Activated CD4-positive, alpha-beta T cell treated with anti-CD3 and anti-CD28 coated beads, Interleukin-2, amount 50 U/mL, for 24 hours (primary cell): ENCODE measurements around the gene RAP1GDS1.

Experiments
- DNase-seq, 2 donors: peaks; one replicate each; pipeline ENCODE4 v3.0.0-alpha.2; 2020; ENCODE audit warnings: low read depth in 1 of 2, low spot score in 1 of 2

RAP1GDS1 gene

DNA sequence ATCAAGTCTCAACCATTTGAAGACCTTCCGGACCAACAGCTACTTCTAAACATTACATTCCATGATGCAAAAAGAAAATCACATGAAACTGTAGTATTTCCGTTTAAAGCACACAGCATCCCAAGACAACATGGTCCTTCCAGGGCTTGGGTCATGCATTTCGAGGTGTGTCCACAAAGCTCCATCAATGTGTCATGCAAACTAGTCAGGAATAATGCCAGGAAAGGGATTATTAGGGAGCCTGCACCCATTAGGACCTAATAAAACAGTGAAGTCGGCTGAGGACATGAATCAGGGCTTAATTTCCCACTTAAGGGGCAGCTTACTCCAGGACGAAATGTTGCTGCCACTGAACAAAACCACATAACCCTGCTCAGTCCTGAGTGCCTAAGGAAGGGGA is 219.4 kb downstream of the RAP1GDS1 start:
- DNase-seq: no peak

DNA sequence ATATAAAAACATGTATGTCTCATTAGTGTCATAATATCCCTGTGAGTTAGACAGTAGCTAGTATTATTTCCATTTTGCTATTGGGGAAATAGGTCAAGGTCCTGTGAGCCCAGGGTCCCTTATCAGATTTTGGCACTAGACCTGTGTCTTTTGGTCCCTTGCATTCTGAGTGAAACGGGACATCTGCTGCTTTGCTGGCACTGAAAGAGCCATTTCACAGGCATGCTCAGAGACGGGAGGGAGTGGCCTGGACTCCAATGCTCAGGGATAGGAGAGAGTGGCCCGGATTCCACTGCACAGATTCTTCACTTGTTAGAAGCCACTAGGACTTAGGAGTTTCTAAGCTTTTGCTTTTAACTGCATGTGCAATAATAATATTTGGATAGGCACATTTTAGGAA is 220.0 kb downstream of the RAP1GDS1 start:
- DNase-seq: no peak

DNA sequence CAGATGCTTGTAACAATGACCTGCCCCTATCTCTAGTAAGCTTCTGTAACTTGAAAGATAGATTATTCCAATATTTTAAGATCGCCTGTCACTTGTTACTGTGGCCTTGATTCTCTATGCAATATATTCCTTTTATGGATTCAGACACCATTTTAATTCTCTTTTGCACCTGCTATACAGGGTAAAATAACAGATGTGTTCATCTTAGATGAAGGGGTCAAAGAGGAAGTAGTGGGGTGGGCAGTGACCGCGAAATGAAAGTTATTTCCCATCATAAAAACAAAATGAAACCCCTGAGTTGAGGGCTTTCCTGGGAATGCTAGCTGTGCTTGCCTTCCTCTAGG is 221.3 kb downstream of the RAP1GDS1 start:
- no peak for DNase-seq

DNA sequence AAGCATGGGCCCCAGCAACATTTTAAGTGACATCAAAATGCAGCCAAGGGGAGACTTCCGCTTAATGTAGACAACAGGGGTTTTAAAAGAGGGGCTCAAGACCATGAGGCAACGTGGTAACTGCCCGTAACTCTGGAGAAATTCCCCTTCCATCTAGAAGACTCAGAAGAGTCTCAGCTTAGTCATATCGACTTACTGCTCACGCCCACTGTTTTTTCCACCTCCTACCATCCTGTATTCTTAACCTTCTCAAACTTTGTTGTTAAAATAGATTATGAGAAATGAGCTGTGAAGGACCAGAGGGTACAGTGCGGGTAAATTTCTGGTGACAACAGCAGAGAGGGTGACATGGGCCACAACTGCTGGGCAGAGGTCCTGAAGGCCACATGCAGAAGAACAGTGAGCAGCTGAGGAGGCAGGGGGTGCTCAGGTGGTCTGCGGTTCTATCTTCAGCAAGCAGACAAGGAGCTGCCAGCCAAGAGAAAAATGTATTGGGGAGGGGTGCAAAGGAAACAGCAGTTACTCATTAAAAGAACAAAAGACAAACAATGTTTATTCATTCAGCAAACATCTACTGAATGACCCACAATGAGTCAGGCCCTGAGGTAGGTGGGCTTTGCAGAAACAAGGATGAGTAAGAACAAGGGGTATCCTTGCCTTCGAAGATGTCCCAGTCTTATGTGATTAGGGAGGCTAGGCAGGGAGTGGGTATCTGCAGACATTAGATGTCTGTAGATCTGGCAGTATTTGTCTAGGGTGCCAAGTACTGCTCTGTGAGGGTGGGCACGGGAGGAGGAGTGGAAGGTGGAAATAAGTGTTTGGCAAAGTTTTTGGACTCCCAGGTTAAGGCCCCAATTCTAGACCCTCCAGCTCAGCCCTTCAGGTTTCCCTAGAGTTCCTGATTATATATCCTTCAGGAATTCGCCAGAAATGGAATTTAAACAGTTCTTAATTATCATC is 221.9 kb downstream of the RAP1GDS1 start:
- DNase-seq: peak; percentile 28 to 55

DNA sequence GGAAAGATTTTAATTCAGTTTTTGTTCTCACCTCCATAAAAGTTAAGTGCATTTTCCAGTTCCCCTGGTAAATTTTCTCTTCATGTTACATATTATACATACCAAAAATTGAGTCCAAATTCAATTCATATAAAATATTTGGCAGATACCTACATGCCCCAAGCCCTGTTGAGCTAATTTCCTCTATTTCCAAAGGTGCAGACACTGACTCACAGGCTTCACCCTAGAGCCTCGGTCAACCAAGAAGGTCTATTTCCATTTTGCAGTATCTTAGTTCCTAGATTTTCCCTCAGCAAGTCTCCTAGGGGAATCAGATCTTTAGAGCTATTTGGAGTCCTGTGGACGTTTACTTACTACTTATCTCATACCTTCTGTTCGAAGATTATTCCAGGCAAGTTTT is 222.8 kb downstream of the RAP1GDS1 start:
- DNase-seq: no peak

DNA sequence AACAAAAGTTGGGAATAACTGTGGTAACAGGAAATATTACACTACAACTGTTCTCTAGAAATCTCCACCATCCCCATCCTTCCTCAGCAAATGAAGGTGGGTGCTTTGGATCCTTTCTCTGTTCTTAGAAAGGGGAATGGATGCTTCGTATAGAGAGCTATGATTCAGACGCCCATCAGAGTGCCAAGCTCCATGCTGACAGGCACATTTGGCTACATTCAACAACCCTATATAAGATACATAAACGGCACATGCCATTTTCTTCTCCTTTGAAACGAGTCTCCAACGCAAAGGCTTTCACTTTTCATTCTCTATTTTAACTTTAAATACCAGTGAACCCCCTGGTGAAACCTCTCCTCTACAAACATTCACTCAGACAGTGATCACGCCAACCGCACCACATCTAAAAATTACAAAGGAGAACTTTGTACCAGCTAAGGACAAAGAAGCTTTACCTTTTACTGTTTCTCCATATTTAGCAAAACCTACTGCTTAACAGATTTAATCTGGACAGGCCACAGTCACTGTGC is 224.7 kb downstream of the RAP1GDS1 start:
- no peak for DNase-seq

DNA sequence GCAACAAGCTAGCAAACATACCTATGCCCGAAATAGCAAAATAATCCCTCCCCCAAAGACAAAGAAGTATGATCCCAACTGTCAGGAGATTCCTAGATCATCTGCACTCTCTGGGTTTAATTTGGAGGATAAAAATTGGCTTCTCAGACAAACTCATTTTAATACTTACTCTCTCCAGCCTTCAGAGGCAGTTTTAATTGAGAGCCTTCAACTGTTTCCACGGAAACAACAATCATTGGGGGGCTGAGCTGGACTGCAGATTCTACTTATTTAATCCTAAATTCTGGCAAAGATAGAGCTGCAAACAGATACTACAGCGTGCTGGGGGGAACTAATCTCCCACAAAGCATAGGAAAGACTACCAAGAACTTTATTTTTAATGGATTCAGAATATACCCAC is 229.1 kb downstream of the RAP1GDS1 start:
- no peak for DNase-seq

DNA sequence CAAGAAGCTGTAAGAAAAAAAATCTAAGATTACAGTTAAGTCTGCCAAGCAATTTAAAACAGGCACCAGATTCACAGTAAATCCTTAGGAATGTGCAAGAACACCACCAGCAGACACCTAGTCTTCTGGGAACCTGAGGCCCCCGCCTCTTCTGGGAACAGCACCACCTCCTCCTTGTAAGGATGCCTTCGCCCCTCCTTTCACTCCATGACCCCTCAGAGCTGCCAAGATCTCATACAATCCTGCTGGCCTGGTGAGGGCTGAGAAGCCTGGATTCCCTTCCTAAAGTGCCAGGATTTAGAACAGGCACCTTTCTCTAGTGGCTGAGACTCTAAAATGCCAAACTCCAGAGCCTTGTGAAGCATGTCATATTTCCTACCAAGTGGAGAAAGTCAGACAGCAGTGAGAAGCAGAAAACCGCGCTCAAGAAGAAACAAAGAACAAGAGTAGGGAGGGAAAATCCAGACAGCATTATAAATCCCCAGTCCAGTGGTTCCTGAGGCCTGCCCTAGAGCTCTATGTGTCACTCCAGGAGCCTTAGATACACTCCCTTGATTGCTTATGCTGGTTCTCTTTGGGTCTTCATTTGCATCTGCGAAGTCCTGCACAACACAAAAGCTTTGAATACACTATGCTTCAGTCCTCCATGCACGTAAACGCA is 230.8 kb downstream of the RAP1GDS1 start:
- DNase-seq: no peak

DNA sequence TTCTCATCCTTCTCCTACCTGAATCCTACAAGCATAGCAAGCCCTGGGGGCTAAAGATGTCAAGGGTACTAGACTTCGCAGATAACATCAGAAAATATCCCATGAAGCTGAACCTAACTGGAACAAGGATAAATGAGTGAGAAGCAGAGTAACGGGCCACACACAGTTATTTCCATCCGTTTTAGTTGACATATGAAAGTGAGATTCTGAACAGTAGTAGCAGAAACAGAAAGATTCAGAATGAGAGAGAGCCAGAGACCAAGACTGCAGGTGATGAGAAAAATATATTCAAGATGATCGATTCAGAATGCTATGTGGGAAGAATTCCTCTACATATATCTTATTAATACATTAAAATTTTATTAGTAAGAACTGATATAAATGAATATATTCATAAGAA is 232.1 kb downstream of the RAP1GDS1 start:
- no peak for DNase-seq
